SK-N-MC (cell line): ENCODE results near the gene SDK1.

ENCODE experiments used
- EZH2 ChIP-seq: fragments of 200-600 bp; sonication (generic); IDR thresholded peaks from one replicate; pipeline ENCODE4 v1.6.1; 2017; ENCODE audit warnings: antibody characterized with exemption
- FOXP2 ChIP-seq: optimal IDR thresholded peaks from 2 replicates; pipeline ENCODE3; 2011; ENCODE audit warnings: mild to moderate bottlenecking, moderate library complexity; ENCODE audit not compliant: insufficient read depth; ENCODE audit errors: extremely low read length, control extremely low read depth
- POLR2AphosphoS5 ChIP-seq: IDR thresholded peaks from 2 replicates; pipeline ENCODE4 v1.6.1; 2012; ENCODE audit warnings: mild to moderate bottlenecking, low read depth, low read length, borderline replicate concordance

DNA sequence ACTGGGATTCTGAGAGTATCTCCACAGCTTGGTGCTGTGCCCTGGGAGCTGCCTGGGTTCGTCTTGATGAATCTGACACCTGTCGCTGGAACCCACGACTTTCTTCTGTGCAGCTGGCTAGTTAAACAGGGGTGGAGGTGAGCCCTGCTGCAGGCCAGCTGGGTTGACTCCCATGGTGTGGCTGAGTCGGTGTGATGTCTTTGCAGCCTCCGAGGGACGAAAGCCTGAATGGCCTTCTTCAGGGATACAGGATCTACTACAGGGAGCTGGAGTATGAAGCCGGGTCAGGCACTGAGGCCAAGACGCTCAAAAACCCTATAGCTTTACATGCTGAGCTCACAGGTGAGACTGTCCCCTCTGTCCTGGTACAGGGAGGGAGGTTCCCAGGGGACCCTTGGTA, 873.0 kb downstream of the SDK1 start:
- TF ChIP-seq EZH2, result no peak
- TF ChIP-seq POLR2AphosphoS5, result no peak
- no peak for TF ChIP-seq FOXP2
